ENCODE data around the gene C1orf167.
"Not testable (repeated sequence)": the region's sequence is repeated elsewhere in the genome, so short reads cannot be mapped to it uniquely, and the experiment has no call there.

C1orf167 gene

DNA sequence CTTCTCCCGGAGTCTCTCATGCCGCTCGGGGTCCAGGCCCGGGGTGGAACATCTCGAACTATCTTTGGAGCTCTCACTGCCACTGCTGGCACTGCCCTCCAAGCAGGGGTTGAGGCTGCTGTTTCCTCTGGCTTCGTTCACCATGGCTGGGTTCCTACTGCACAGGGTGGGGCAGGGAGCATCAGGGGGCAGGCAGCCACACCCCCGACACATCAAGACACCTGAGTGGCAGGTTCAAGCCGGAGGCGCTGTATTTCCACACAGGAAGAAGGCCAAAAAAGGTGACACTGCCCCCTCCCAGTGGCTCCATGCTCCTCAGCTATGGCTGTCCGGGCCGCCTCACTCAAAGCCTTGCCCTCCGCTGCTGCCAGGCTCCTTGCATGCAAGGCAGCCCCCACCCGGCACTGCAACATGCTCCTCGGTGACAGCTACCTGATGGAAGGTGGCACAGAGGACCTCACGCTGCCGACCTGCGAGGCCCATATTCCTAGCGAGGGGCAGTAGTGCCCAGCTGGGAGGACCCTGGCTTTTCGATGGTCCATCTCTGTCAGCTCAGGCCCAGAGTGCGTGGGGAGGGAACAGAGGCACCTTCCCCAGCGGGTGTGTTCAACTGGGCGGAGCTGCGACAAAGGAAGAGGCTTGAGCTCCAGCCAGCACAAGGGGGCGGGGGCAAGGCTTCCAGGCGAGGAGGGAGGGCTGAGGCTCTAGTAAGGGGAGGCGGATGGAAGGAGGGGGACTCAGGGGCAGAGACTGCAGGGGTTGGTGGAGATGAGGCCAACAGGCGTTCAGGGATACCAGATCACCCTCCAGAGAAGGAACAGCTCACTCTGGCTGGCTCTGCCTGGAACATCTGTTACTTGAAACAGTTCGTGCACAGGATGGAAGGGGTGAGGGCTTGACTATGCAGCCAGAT lies 41.2 kb downstream of the C1orf167 start:
- peak; percentile 84 for DNase-seq (ENCODE audit: low spot score)

DNA sequence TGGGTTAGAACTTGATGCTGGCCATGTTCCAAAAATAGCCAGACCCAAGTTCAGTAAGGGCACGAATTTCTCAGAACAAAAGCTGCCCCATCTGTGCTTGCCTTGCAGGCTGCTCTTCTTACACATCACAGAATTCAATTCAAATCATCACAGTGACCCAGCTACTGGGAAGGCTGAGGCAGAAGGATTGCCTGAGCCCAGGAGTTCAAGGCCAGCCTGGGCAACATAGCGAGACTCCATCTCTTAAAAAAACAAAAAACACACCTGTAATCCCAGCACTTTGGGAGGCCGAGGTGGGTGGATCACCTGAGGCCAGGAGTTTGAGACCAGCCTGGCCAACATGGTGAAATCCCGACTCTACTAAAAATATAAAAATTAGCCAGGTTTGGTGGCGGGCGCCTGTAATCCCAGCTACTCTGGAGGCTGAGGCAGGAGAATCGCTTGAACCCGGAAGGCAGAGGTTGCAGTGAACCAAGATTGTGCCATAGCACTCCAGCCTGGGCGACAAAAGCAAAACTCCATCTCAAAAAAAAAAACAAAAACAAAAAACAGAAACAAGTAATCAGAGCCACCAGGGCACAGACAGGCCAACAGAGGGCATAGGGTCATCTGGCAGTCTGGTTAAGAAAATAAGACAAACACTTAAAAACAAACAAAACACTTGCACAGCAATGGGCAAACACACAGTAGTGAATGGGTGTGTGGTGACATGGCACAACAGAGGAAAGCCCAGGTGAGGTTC lies 42.1 kb downstream of the C1orf167 start:
- DNase-seq (ENCODE audit: low spot score) = not testable (repeated sequence)

DNA sequence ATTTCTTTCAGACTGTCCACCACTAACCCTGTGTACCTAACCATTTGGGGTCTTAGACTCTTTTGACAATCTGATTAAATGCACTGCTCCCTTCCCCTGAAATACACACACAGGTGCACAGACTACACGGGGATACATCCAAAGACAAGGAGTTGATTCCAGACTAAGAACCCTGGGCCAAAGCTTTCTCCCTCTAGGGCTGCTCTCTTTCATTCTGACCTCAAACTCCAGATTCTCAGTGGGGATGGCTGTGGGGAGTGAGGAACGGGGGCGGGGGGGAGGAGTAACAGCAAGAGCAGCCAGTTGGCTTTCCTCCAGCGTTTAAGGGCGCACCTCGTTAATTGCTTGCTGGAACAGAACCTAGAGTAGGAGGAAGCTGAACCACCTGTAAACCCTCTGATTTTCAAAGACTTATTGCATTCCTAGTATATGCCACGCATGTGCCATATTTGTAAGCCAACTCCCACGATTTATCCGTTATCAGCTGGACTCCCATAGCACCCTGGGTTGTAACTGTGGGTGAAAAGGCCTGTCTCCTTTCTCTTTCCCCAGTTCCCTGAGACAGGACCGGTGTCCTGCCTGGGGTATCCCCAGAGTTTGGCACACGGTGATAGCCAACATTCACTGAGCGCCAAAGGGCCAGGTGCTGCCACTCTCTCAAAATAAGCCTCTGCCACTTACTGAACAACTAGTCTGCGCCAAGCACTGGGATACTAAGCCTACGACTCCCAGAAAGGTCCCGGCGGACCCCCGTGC lies 42.9 kb downstream of the C1orf167 start:
- DNase-seq (ENCODE audit: low spot score) = peak; percentile 32

DNA sequence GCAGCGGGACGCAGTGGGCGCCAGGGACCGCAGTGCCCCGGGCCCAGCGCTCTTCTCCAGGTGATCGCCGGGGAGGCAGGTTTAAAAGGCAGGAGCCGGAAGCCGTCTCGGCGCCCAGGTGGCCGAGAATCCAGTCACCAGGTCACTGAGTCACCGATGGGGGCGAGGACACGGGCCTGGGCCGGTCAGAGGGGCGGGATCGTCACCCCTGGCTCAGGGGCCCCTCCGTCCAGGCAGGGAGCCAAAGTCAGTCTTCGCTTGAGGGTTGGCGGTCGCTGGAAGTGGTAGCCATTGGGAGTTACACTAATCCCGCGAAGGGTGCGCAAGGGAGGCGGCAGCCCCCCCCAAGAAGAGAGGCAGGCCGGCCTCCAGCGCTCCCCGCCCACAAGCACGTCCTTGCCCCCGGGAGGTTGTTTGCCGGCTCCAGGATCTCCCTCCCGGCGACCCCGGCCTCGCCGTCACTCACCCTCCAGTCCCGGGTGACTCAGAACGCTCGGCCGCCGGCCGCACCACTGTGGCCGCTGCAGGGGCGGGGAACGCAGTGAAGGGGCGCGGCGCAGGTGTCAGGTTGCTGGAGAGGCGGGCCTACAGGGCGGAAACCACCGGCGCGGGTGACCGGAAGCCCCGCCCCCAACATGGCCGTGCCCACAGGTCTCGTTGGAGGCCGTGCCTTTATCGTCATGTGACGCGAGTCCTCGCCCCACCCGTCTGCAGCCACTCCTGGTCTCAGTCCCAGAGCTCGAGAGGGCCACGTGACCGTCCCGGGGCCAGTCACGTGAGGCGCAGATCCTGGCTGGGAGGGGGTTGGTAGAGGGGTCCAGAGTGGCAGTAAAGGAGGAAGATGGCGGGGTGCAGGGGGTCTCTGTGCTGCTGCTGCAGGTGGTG lies 43.7 kb downstream of the C1orf167 start, which contains the start of the genes CLCN6 and MTHFR:
CLCN6 (plus strand) TSS at position 770 of the 885 bp plus-strand sequence; CDS start at position 842, 72 bp downstream.
MTHFR (minus strand) TSS at position 543 of the 885 bp plus-strand sequence. CDS start 2,848 bp downstream, outside the sequence.
- peak; percentile 99 for DNase-seq (ENCODE audit: low spot score)

GRCh38 chr1:11806307-11806936 lies 44.4 kb downstream of the C1orf167 start:
- peak; percentile 57 for DNase-seq (ENCODE audit: low spot score)

- no peak for DNase-seq (ENCODE audit: low spot score)
These were observed 45.1 kb downstream of the C1orf167 start for GRCh38 chr1:11807133-11807532.

DNA sequence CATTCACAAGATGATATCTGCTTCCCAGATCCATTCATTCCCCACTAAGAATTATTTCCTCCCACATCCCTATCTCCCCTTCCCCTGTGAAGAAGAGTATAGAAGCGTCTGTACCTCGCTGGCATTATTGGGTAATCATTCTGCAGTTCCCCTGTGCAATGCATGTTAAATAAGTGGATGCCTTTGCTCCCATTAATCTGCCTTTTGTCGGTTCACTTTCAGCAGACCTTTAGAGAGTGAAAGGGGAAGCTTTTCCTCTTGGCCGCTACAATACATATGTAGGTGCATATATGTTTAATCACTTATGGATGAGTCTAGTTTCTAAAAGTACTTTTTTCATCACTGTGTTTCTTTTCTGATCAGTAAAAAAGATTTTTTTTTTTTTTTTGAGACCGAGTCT lies 51.0 kb downstream of the C1orf167 start:
- no peak for DNase-seq (ENCODE audit: low spot score)

DNA sequence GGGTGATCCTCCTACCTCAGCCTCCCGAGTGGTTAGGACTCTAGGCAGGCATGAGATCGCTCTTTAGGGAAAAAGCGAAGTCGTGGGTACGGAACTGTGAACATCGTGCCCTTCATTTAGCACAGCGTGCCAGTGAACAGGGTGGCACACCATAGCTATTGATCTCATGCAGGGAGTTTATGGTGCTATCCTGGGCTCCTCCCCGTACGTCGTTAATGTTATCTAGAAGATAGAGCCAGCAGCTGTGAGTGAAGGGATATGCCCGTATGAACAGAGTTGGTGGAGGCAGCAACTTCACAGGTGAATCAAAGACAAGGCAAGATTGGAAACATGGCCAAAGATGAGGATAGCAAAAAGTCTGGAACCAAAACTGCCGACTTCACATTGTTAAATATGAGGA lies 55.2 kb downstream of the C1orf167 start:
- DNase-seq (ENCODE audit: low spot score) = no peak

- no peak for DNase-seq (ENCODE audit: low spot score)
These were observed 60.1 kb downstream of the C1orf167 start for GRCh38 chr1:11822091-11822490.

DNA sequence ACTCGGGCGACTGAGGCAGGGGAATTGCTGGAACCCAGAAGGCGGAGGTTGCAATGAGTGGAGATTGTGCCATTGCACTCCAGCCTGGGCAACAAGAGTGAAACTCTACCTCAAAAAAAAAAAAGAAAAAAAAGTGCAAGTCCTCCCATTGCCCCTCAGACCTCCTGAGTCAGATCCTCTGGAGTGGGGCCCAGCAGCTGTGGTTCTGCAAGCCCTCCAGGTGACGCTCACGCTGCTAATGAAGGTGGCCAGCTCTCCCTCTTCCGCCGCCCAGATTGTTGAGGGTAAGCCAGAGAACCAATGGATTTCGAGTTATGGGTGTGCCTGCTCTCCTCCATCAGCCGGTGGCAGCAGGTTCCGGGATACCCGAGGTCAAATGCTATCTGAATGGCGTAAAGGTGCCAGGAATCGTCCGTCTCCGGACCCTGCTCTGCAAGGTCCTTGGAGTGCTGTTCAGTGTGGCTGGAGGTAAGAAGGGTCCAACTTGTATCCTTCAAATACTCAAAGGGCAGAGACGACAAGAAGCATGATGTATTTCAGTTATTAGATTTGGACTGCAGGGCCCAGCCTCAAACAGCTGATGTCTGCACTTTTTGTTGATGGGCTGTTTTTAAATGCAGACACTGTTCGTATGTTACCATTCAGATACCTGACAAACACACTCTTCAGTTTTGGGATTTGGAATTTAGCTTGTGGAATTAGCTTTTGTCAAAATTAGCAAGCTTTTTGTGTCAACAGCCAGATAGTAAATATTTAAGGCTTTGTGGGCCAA lies 61.6 kb downstream of the C1orf167 start:
- no peak for DNase-seq (ENCODE audit: low spot score)

- no peak for DNase-seq (ENCODE audit: low spot score)
These were observed 63.1 kb downstream of the C1orf167 start for GRCh38 chr1:11825131-11825530.

- DNase-seq (ENCODE audit: low spot score) = no peak
These were observed 65.0 kb downstream of the C1orf167 start for GRCh38 chr1:11826946-11827345.

DNA sequence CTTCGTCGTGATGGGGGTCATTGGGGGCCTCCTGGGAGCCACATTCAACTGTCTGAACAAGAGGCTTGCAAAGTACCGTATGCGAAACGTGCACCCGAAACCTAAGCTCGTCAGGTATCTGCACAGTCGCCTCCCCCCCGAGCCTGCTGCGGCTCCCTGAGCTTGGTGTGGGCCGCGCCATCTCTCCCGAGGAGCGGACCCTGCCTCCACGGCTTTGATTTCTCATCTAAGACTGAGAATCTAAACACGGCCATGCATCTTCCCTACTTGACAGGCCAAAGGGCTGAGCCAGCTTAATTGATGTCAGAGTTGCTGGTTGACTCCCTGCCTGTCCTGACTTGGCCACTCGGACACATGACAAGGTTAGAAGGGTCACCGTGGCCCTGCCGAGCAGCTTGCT lies 66.5 kb downstream of the C1orf167 start:
- no peak for DNase-seq (ENCODE audit: low spot score)

- no peak for DNase-seq (ENCODE audit: low spot score)
These were observed 70.1 kb downstream of the C1orf167 start for GRCh38 chr1:11831945-11832725.

DNA sequence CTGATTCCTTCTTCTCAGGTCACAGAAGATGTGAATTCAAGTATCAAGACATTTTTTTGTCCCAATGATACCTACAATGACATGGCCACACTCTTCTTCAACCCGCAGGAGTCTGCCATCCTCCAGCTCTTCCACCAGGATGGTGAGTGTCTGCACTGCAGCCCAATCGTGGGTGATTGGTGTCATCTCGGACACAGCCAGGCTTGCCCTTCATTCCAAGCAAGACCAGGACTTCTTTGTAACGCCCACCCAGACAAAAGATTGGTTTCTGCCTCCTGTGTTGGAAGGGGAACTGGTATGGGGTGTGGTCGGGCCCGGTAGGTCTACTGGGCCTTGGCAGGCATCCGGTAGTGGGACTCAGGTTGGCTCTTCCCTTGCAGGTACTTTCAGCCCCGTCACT lies 71.5 kb downstream of the C1orf167 start:
- DNase-seq (ENCODE audit: low spot score) = no peak

DNA sequence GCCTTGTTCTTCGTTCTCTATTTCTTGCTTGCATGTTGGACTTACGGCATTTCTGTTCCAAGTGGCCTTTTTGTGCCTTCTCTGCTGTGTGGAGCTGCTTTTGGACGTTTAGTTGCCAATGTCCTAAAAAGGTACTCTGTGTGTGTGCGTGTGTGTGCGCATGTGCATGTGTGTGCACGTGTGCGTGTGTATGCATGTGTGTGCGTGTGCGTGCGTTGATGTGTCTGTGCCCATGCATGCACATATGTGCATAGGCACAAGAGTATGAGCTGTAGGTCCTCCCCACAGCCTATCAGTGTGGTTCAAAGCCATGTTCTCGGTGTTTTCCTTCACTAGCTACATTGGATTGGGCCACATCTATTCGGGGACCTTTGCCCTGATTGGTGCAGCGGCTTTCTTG lies 71.9 kb downstream of the C1orf167 start:
- no peak for DNase-seq (ENCODE audit: low spot score)

- no peak for DNase-seq (ENCODE audit: low spot score)
These were observed 73.6 kb downstream of the C1orf167 start for GRCh38 chr1:11835441-11836225.

Measured in cerebellar cortex (tissue), 1 donor.